Gastrocnemius medialis (tissue), 4 donors: ENCODE data around the gene RAB41. TPM values are rescaled to one million over a fixed set of nuclear protein-coding genes. Genes with fewer than 3 reads are reported as not detected.

Experiments
- ATAC-seq, 2 donors: fragments of 150-250 bp; one replicate each; pipeline ENCODE4 v1.9.1; 2016
- DNase-seq, 2 donors: peaks; one replicate each; pipeline ENCODE4 v3.0.0-alpha.2; 2019
- H3K27ac ChIP-seq, 4 donors: fragments of 200-600 bp; sonication (generic); 1 replicate in 1 of 4; 2 replicates in 3 of 4; pipeline ENCODE4 v1.5.1; 2016 to 2018; ENCODE audit warnings: mild to moderate bottlenecking in 2 of 4, moderate library complexity in 1 of 4
- H3K27me3 ChIP-seq, 3 donors: fragments of 200-600 bp; sonication (generic) in 2 of 3; 1 replicate in 1 of 3; 2 replicates in 2 of 3; pipeline versions ENCODE4 v1.5.1 to v1.6.0; 2016 to 2019; ENCODE audit warnings: mild to moderate bottlenecking in 1 of 3, moderate library complexity in 1 of 3
- H3K36me3 ChIP-seq, 2 donors: fragments of 200-600 bp; sonication (generic) in 1 of 2; one replicate each; pipeline ENCODE4 v1.5.1; 2017 to 2018
- H3K4me1 ChIP-seq, 2 donors: fragments of 200-600 bp; sonication (generic) in 1 of 2; one replicate each; pipeline ENCODE4 v1.5.1; 2016 to 2017; ENCODE audit warnings: mild to moderate bottlenecking in 2 of 2
- H3K4me3 ChIP-seq, 4 donors: fragments of 200-600 bp; sonication (generic) in 3 of 4; 1 replicate in 1 of 4; 2 replicates in 3 of 4; pipeline ENCODE4 v1.5.1; 2016 to 2019; ENCODE audit warnings: mild to moderate bottlenecking in 2 of 4
- H3K9me3 ChIP-seq, 3 donors: fragments of 200-600 bp; sonication (generic) in 2 of 3; 1 replicate in 1 of 3; 2 replicates in 2 of 3; pipeline ENCODE4 v1.5.1; 2016 to 2019
- POLR2A ChIP-seq, 2 donors: fragments of 450-650 bp; IDR thresholded peaks; one replicate each; pipeline ENCODE4 v1.6.1; 2017; ENCODE audit warnings: antibody characterized with exemption in 2 of 2, mild to moderate bottlenecking in 2 of 2, moderate library complexity in 2 of 2
- in situ Hi-C, 4 donors: fragments of 200-750 bp; cut with MboI; loops; one replicate each; pipeline versions ENCODE4 v1.15.0 to v1.8.0; 2017; ENCODE audit warnings: low sequenced_read_pairs in 4 of 4
- intact Hi-C: fragments of 100-400 bp; cut with DNase I; formaldehyde crosslinking; loops from one replicate; pipeline ENCODE4 v1.15.1; 2023; ENCODE audit warnings: low total_unique reads
- total RNA-seq, 4 donors: library from RNA; depleted of rRNA; stranded (reverse); fragments of >200 nt; gene quantifications; one replicate each; pipeline versions ENCODE4 v1.1.0 to v1.2.3, GENCODE V29; 2016
- TF ChIP-seq, protein P1 (sequence below), 5 experiments: fragments of 450-650 bp in 3 of 5; fragments of 200-600 bp in 2 of 5; sonication (generic) in 2 of 5; IDR thresholded peaks in 4 of 5; conservative IDR thresholded peaks in 1 of 5; 1 replicate in 4 of 5; 2 replicates in 1 of 5; pipeline ENCODE4 v1.5.1; 2016 to 2019; ENCODE audit warnings: antibody characterized with exemption in 5 of 5, mild to moderate bottlenecking in 3 of 5, moderate library complexity in 3 of 5

Gene RAB41
- total RNA-seq, 4 donors from 2014 or later: not detected

DNA sequence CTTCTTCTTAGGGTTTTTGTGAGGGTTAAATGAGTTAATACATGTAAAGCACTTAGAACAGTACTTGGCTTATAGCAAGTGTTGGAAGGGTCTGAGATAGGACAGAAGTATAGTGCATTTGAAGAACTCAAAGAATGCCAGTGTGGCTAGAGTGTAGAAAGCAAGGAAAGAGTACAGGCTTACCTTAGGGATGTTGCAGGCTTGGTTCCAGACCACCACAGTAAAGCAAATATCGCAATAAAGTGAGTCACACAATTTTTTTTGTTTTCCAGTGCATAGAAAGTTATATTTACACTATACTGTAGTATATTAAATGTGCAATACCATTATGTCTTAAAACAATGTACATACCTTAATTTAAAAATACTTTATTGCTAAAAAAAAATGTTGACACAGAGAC lies 49.2 kb downstream of the RAB41 start:
- TF ChIP-seq, protein P1, sequence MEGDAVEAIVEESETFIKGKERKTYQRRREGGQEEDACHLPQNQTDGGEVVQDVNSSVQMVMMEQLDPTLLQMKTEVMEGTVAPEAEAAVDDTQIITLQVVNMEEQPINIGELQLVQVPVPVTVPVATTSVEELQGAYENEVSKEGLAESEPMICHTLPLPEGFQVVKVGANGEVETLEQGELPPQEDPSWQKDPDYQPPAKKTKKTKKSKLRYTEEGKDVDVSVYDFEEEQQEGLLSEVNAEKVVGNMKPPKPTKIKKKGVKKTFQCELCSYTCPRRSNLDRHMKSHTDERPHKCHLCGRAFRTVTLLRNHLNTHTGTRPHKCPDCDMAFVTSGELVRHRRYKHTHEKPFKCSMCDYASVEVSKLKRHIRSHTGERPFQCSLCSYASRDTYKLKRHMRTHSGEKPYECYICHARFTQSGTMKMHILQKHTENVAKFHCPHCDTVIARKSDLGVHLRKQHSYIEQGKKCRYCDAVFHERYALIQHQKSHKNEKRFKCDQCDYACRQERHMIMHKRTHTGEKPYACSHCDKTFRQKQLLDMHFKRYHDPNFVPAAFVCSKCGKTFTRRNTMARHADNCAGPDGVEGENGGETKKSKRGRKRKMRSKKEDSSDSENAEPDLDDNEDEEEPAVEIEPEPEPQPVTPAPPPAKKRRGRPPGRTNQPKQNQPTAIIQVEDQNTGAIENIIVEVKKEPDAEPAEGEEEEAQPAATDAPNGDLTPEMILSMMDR (IDR thresholded peaks at IDR 0.05 in 4 of 5, conservative IDR thresholded peaks at IDR 0.05 in 1 of 5): no peak
- TF ChIP-seq POLR2A (IDR thresholded peaks at IDR 0.05): no peak
- H3K9me3 ChIP-seq: no peaks in the 10 kb centered on the region
- intact Hi-C loops: no loop called here

DNA sequence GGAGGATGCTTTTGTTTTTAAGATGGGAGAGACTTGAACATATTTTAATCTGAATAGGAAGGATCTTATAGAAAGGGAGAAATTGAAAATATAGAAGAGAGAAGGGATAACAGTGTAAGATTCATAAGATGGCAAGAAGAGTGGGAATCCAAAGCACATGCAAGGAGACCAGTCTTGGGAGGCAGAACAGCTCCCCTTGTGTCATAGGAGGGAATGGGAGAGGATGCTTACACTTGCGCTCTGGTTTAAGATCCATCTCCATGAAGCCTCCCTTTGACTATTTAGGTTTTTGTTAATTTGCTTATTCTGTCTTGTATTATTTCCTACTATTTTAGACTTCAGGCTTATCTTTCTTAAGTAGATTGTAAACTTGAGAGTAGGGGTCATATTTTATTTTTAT lies 50.6 kb downstream of the RAB41 start:
- no peak for TF ChIP-seq POLR2A (IDR thresholded peaks at IDR 0.05)
- TF ChIP-seq, protein P1 (IDR thresholded peaks at IDR 0.05 in 4 of 5, conservative IDR thresholded peaks at IDR 0.05 in 1 of 5): no peak
- no peaks in the 10 kb centered on the region for H3K36me3 ChIP-seq
- intact Hi-C loops: no loop called here
- in situ Hi-C loops: no loop called here
- ATAC-seq (no peak), DNase-seq (no peak)
- no peak overlapping the region for H3K27ac ChIP-seq
- H3K27me3 ChIP-seq: no peaks in the 10 kb centered on the region
- H3K9me3 ChIP-seq: no peaks in the 10 kb centered on the region
- H3K4me3 ChIP-seq: no peak overlapping the region
- H3K4me1 ChIP-seq: no peaks in the 10 kb centered on the region

More for the DNA sequence above, 49.2 kb downstream of the RAB41 start:
- no peak overlapping the region for H3K27ac ChIP-seq
- no peak for ATAC-seq
- H3K27me3 ChIP-seq: no peaks in the 10 kb centered on the region
- in situ Hi-C loops: no loop called here
- H3K4me3 ChIP-seq: no peak overlapping the region
- H3K4me1 ChIP-seq: no peaks in the 10 kb centered on the region
- no peak for DNase-seq
- H3K36me3 ChIP-seq: no peaks in the 10 kb centered on the region

Other genes starting within 250 kb of the RAB41 start
- not detected for gene AWAT2, start 232.2 kb upstream of the RAB41 start, total RNA-seq
- not detected for gene OTUD6A, start 219.7 kb upstream of the RAB41 start, total RNA-seq
- 100 to 1,000 TPM in 1 of 4 donors, 10 to 100 TPM in 3; 68.7 to 109 (median 75.1) TPM for gene IGBP1, start 148.7 kb upstream of the RAB41 start, total RNA-seq
- not detected for gene DGAT2L6, start 104.7 kb upstream of the RAB41 start, total RNA-seq
- not detected for gene AWAT1, start 47.5 kb upstream of the RAB41 start, total RNA-seq
- not detected for gene P2RY4, start 22.0 kb upstream of the RAB41 start, total RNA-seq
- gene ARR3, start 13.8 kb upstream of the RAB41 start, total RNA-seq: not detected
- 10 to 100 TPM; 12.8 to 22.3 (median 21.8) TPM for gene PDZD11, start 7.8 kb downstream of the RAB41 start, total RNA-seq
- under 1 TPM in 2 of 4 donors, not detected in 2; 0.07 to 0.09 TPM for gene KIF4A, start 7.9 kb downstream of the RAB41 start, total RNA-seq
- not detected for gene GDPD2, start 141.1 kb downstream of the RAB41 start, total RNA-seq
- gene DLG3, start 162.7 kb downstream of the RAB41 start, total RNA-seq: 1 to 10 TPM in 1 of 4 donors, under 1 TPM in 3; 0.20 to 3.4 (median 0.69) TPM